RWPE1 (cell line): Measurements from ENCODE around the gene MAIP1.

Experiments
- CTCF ChIA-PET: fragments of 350-600 bp; sonication (Branson Sonifier 250); formaldehyde crosslinking; extraction: SDS; loops from one replicate; lab custom pipeline; 2021; lab: Yijun Ruan, JAX
- POLR2A ChIA-PET: fragments of 400-600 bp; formaldehyde crosslinking; extraction: SDS; loops from one replicate; lab custom pipeline; 2020; ENCODE audit warnings: antibody characterized with exemption; ENCODE audit not compliant: low non-redundant PET; lab: Yijun Ruan, JAX
- DNase-seq: peaks from one replicate; pipeline ENCODE4 v3.0.0; 2012; ENCODE audit warnings: low spot score
- H3K27ac ChIP-seq: fragments of 450-650 bp; 2 replicates; pipeline ENCODE4 v1.5.1; 2017
- TF ChIP-seq, protein P1 (sequence below): fragments of 450-650 bp; conservative IDR thresholded peaks from 2 replicates; pipeline ENCODE4 v1.5.1; 2017; ENCODE audit warnings: low read depth, mild to moderate bottlenecking

Gene MAIP1

DNA sequence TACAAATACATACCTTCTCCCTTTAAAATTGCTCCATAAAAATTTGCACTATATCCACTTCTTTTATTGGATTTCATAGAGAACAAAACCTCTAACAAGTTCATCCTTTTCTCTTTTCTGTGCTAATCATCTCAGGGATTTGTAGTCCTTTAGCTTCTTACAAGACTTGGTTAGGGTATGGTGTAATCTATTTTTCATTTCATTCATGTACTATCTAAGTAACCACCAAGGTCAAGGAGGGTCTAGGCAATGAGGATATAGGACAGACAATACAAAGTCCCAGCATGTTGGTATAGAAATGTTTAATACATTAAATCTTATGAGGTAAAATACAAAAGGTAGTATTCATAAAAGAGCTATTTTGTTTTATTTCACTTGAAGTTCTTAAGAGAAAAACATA lies 26.8 kb upstream of the MAIP1 start:
- no peak for DNase-seq
- no peak overlapping the region for H3K27ac ChIP-seq
- TF ChIP-seq, protein P1, sequence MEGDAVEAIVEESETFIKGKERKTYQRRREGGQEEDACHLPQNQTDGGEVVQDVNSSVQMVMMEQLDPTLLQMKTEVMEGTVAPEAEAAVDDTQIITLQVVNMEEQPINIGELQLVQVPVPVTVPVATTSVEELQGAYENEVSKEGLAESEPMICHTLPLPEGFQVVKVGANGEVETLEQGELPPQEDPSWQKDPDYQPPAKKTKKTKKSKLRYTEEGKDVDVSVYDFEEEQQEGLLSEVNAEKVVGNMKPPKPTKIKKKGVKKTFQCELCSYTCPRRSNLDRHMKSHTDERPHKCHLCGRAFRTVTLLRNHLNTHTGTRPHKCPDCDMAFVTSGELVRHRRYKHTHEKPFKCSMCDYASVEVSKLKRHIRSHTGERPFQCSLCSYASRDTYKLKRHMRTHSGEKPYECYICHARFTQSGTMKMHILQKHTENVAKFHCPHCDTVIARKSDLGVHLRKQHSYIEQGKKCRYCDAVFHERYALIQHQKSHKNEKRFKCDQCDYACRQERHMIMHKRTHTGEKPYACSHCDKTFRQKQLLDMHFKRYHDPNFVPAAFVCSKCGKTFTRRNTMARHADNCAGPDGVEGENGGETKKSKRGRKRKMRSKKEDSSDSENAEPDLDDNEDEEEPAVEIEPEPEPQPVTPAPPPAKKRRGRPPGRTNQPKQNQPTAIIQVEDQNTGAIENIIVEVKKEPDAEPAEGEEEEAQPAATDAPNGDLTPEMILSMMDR = no peak
- CTCF ChIA-PET = no interaction called here
- POLR2A ChIA-PET = no interaction called here

DNA sequence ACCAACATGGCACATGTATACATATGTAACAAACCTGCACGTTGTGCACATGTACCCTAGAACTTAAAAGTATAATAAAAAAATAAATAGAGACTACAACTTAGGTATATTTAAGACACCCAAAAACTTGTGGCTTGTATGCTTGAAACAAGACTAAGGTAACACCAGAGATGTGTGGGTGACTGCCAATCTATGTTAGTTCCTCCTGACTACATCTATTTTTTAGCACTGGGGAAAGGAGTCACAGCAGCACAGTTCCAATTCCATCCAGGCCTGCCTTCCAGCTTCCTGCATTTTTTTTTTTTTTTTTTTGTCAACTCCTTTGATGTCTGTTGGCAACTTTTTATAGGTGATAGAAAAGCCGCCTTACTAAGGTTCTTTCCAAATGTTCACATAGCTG lies 26.1 kb upstream of the MAIP1 start:
- TF ChIP-seq, protein P1 = no peak
- CTCF ChIA-PET = interaction anchor here (0.7 kb wide), 1 partner anchor 36 kb away, joined by 6 read pairs; no protein-coding TSS in a partner anchor
- DNase-seq = no peak
- POLR2A ChIA-PET = no interaction called here
- H3K27ac ChIP-seq = no peak overlapping the region

DNA sequence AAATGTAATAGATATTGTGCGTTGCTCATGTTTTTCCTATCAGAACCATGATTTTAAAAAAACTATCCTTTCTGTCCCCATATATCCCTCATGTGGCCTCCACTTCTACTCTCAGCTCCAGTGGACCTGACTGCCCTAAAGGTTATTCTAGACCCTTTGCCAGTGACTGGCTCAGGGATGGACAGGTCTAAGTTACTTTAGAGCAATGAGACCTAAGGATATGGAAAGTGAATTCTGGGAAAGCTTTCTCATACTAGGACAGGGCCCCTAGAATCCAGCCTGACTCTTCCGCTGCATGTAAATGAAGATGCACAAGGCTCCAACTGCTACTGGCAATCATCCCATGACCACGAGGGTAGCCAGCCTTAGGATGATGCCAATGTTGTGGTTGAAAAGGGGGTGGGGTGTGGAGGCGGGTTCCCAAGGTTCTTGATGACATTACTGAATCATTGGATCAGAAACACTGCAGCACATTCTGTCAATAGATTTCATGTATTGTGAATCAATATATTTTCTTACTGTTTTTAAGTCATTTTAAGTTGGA lies 23.0 kb upstream of the MAIP1 start:
- TF ChIP-seq, protein P1 = no peak
- ChIA-PET CTCF (no interaction called here), POLR2A (no interaction called here)
- H3K27ac ChIP-seq = no peak overlapping the region
- no peak for DNase-seq

DNA sequence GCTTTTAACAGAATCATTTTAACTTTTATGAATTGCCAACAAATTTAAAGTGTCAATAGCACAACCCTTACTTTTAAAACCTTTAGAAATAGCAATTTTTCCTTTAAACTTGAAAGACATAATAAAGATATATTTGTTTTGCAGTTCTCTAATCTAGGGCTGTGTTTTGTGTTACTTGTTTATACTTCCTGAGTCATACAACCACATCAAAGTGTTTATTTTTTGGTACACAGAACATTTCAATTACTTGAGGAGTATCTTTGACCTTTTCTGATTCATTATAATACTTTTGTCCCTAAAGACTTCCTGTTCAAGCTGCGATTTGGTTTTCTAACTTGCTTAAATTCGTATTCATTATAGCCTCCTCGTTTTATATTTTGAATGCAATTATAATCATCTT lies 21.9 kb upstream of the MAIP1 start:
- CTCF ChIA-PET = interaction anchor here (0.6 to 0.7 kb wide), 2 partner anchors 374 to 1058 kb away, joined by 3 read pairs; no protein-coding TSS in a partner anchor
- POLR2A ChIA-PET = no interaction called here
- TF ChIP-seq, protein P1 = no peak
- H3K27ac ChIP-seq = no peak overlapping the region
- DNase-seq = no peak

DNA sequence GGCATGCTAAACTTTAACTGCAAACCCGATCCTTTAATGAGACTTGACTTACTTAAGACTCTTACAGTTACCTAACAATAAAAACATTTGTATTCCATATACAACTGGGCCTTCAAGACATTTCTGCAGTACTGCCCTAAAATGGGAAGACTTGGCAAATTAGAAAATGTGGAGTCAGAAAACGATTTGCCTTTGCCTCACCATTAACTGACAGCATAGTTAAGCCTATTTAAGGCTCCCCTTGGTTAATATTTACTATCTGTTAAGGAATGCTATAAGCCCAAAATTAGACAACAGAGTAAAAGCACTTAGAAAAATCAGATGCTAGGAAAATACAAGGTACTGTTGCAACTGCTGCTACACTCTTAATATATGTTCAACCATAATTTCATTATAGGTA lies 18.8 kb upstream of the MAIP1 start:
- TF ChIP-seq, protein P1 = no peak
- CTCF ChIA-PET = no interaction called here
- H3K27ac ChIP-seq = no peak overlapping the region
- POLR2A ChIA-PET = no interaction called here
- no peak for DNase-seq

DNA sequence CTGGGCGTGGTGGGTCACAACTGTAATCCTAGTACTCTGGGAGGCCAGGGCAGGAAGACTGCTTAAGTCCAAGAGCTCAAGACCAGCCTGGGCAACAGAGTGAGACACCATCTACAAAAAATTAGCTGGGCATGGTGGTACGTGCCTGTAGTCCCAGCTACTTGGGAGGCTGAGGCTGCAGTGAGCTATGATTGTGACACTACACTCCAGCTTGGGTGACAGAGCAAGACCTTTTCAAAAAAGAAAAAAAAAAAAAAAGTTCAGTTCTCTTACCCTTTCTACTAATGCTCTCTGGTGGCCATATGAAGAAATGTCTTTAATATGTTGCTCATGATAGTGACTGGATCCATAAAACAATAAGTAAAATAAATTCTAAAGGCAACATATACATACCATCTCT lies 15.0 kb upstream of the MAIP1 start:
- CTCF ChIA-PET = interaction anchor here (0.6 to 1.7 kb wide), 8 partner anchors 9 to 348 kb away, joined by 3 to 19 read pairs (median 6); no protein-coding TSS in a partner anchor
- H3K27ac ChIP-seq = no peak overlapping the region
- no peak for DNase-seq
- POLR2A ChIA-PET = no interaction called here
- TF ChIP-seq, protein P1 = no peak
